Common myeloid progenitor, CD34-positive (primary cell): ENCODE results near the gene PCDH17.

Experiments used
- CTCF ChIA-PET: fragments of 350-600 bp; sonication (Branson Sonifier 250); formaldehyde crosslinking; loops from one replicate; lab custom pipeline; 2021; ENCODE audit warnings: antibody characterized with exemption; lab: Charles Lee
- POLR2A ChIA-PET: fragments of 350-600 bp; sonication (Branson Sonifier 250); formaldehyde crosslinking; loops from one replicate; lab custom pipeline; 2021; ENCODE audit warnings: antibody characterized with exemption; lab: Charles Lee
- DNase-seq, 3 donors: peaks; one replicate each; pipeline versions ENCODE4 v3.0.0 to v3.0.0-alpha.2; 2013
- H3K27ac ChIP-seq, 2 experiments: 1 replicate in 1 of 2; 2 replicates in 1 of 2; pipeline ENCODE4 v1.7.0; 2013; ENCODE audit warnings: inconsistent platforms in 2 of 2, low read length in 2 of 2, mild to moderate bottlenecking in 2 of 2, low read depth in 1 of 2, moderate library complexity in 1 of 2; ENCODE audit not compliant: severe bottlenecking in 2 of 2, insufficient read depth in 1 of 2, poor library complexity in 1 of 2
- H3K27me3 ChIP-seq, 5 experiments: replicated peaks in 2 of 5; 1 replicate in 3 of 5; 2 replicates in 2 of 5; pipeline versions ENCODE4 v1.6.1 to v1.7.0; 2013; ENCODE audit warnings: low read length in 4 of 5, mild to moderate bottlenecking in 2 of 5, moderate library complexity in 2 of 5, inconsistent platforms in 1 of 5; ENCODE audit not compliant: insufficient read depth in 5 of 5, control insufficient read depth in 4 of 5
- H3K36me3 ChIP-seq, 4 experiments: 1 replicate in 2 of 4; 2 replicates in 2 of 4; pipeline versions ENCODE4 v1.6.1 to v1.7.0; 2013; ENCODE audit warnings: low read length in 3 of 4, control low read depth in 1 of 4, mild to moderate bottlenecking in 1 of 4; ENCODE audit not compliant: control insufficient read depth in 4 of 4, insufficient read depth in 4 of 4
- H3K4me1 ChIP-seq, 4 experiments: 1 replicate in 3 of 4; 2 replicates in 1 of 4; pipeline versions ENCODE4 v1.6.1 to v1.7.1; 2013; ENCODE audit warnings: low read length in 3 of 4, mild to moderate bottlenecking in 3 of 4, control low read depth in 1 of 4, inconsistent platforms in 1 of 4, moderate library complexity in 1 of 4; ENCODE audit not compliant: control insufficient read depth in 4 of 4, insufficient read depth in 4 of 4; ENCODE audit errors: control extremely low read depth in 1 of 4
- H3K4me3 ChIP-seq, 7 experiments: 1 replicate in 4 of 7; 2 replicates in 3 of 7; pipeline versions ENCODE4 v1.5.1 to v1.7.0; 2013; ENCODE audit warnings: mild to moderate bottlenecking in 7 of 7, low read length in 6 of 7, moderate library complexity in 6 of 7, inconsistent platforms in 2 of 7, low read depth in 2 of 7, control low read depth in 1 of 7; ENCODE audit not compliant: insufficient read depth in 4 of 7, control insufficient read depth in 1 of 7; ENCODE audit errors: extremely low read depth in 1 of 7
- H3K9me3 ChIP-seq, 5 experiments: 1 replicate in 4 of 5; 2 replicates in 1 of 5; pipeline versions ENCODE4 v1.6.1 to v1.7.1; 2013; ENCODE audit warnings: low read length in 4 of 5, mild to moderate bottlenecking in 2 of 5, inconsistent platforms in 1 of 5, low read depth in 1 of 5, moderate library complexity in 1 of 5; ENCODE audit not compliant: control insufficient read depth in 4 of 5, insufficient read depth in 2 of 5; ENCODE audit errors: control extremely low read depth in 1 of 5
- WGBS: methylation state at CpG from one replicate; pipeline ENCODE4 v1.1.5; 2013; ENCODE audit not compliant: insufficient coverage; 5-methylcytosine and 5-hydroxymethylcytosine counted together

PCDH17 gene

GRCh38 chr13:57611969-57612368 lies 19.6 kb upstream of the PCDH17 start:
- WGBS = 100% methylated on average over 4 of the region's 5 CpGs
- CTCF ChIA-PET = interaction anchor here (0.9 to 1.1 kb wide), 2 partner anchors 21 to 23 kb away, joined by 3 read pairs; no protein-coding TSS in a partner anchor
- H3K27me3 ChIP-seq = no peaks in the 10 kb centered on the region

GRCh38 chr13:57612568-57612967 lies 19.0 kb upstream of the PCDH17 start:
- POLR2A ChIA-PET = no interaction called here
- no peak for DNase-seq
- Histone ChIP-seq H3K9me3 (no peaks in the 10 kb centered on the region), H3K27me3 (no peaks in the 10 kb centered on the region), H3K27ac (no peak overlapping the region), H3K36me3 (no peaks in the 10 kb centered on the region), H3K4me1 (no peaks in the 10 kb centered on the region), H3K4me3 (no peak overlapping the region)
- CTCF ChIA-PET = interaction anchor here (0.6 kb wide), 1 partner anchor 57 kb away, joined by 3 read pairs; no protein-coding TSS in a partner anchor
- no CpG with 5 or more reads among the region's 1 CpG for WGBS

More at GRCh38 chr13:57611969-57612368, 19.6 kb upstream of the PCDH17 start:
- no peak overlapping the region for H3K4me3 ChIP-seq
- DNase-seq = no peak
- H3K9me3 ChIP-seq = no peaks in the 10 kb centered on the region
- no peaks in the 10 kb centered on the region for H3K36me3 ChIP-seq
- H3K4me1 ChIP-seq = no peaks in the 10 kb centered on the region
- H3K27ac ChIP-seq = no peak overlapping the region
- POLR2A ChIA-PET = no interaction called here

GRCh38 chr13:57624565-57625435 lies 6.7 kb upstream of the PCDH17 start:
- no peak overlapping the region for H3K27ac ChIP-seq
- H3K36me3 ChIP-seq = no peaks in the 10 kb centered on the region
- H3K9me3 ChIP-seq = peaks cover 0 to 1% (median 0%) of the 10 kb centered on the region in 5 experiments
- CTCF ChIA-PET = interaction anchor here (0.5 to 1.8 kb wide), 18 partner anchors 9 to 1695 kb away, joined by 3 to 13 read pairs (median 4); no protein-coding TSS in a partner anchor
- peak; percentile 56 to 64 (median 58) for DNase-seq
- H3K4me3 ChIP-seq = no peak overlapping the region
- WGBS = 4% methylated on average over 2 of the region's 5 CpGs
- POLR2A ChIA-PET = no interaction called here
- peaks cover 3 to 8% (median 7%) of the 10 kb centered on the region in 4 experiments for H3K4me1 ChIP-seq
- peaks cover 9 to 38% (median 28%) of the 10 kb centered on the region in 5 experiments for H3K27me3 ChIP-seq

GRCh38 chr13:57627663-57628062 lies 3.9 kb upstream of the PCDH17 start:
- peaks cover 0 to 1% (median 0%) of the 10 kb centered on the region in 5 experiments for H3K9me3 ChIP-seq
- DNase-seq = peak in 2 of 3 donors; percentile 66 to 67
- no peak overlapping the region for H3K27ac ChIP-seq
- no peaks in the 10 kb centered on the region for H3K36me3 ChIP-seq
- CTCF ChIA-PET = interaction anchor here (0.9 to 2.0 kb wide), 6 partner anchors 13 to 1691 kb away, joined by 3 to 10 read pairs (median 4); no protein-coding TSS in a partner anchor
- H3K4me3 ChIP-seq = no peak overlapping the region
- no CpG with 5 or more reads among the region's 3 CpGs for WGBS
- H3K4me1 ChIP-seq = peaks cover 3 to 36% (median 27%) of the 10 kb centered on the region in 4 experiments
- POLR2A ChIA-PET = no interaction called here
- peaks cover 30 to 66% (median 39%) of the 10 kb centered on the region in 5 experiments for H3K27me3 ChIP-seq

- under 1% methylated on average over 23 of the region's 29 CpGs for WGBS
- ChIA-PET POLR2A (interaction anchor here (0.7 kb wide), 1 partner anchor 13 kb away, joined by 3 read pairs; no protein-coding TSS in a partner anchor), CTCF (interaction anchor here (1.3 kb wide), 1 partner anchor 11 kb away, joined by 4 read pairs; no protein-coding TSS in a partner anchor)
- Histone ChIP-seq H3K27ac (no peak overlapping the region), H3K36me3 (no peaks in the 10 kb centered on the region), H3K4me3 (peak overlapping the region in 5 of 7 experiments; percentile 35 to 79 (median 58)), H3K4me1 (peaks cover 3 to 51% (median 34%) of the 10 kb centered on the region in 4 experiments), H3K9me3 (peaks cover 0 to 9% (median 1%) of the 10 kb centered on the region in 5 experiments), H3K27me3 (peaks cover 26 to 77% (median 52%) of the 10 kb centered on the region in 5 experiments)
- DNase-seq = peak in 2 of 3 donors; percentile 54 to 62
Observed at GRCh38 chr13:57629391-57629804, 2.1 kb upstream of the PCDH17 start.

GRCh38 chr13:57629821-57630235 lies 1.7 kb upstream of the PCDH17 start:
- no peak overlapping the region for H3K27ac ChIP-seq
- CTCF ChIA-PET = interaction anchor here (1.3 kb wide), 1 partner anchor 12 kb away, joined by 4 read pairs; no protein-coding TSS in a partner anchor
- peak overlapping the region in 5 of 7 experiments; percentile 35 to 79 (median 58) for H3K4me3 ChIP-seq
- WGBS = 2% methylated on average over 25 of the region's 34 CpGs
- H3K27me3 ChIP-seq = peaks cover 24 to 81% (median 55%) of the 10 kb centered on the region in 5 experiments
- POLR2A ChIA-PET = interaction anchor here (0.7 kb wide), 1 partner anchor 12 kb away, joined by 3 read pairs; no protein-coding TSS in a partner anchor
- peaks cover 3 to 54% (median 35%) of the 10 kb centered on the region in 4 experiments for H3K4me1 ChIP-seq
- H3K36me3 ChIP-seq = no peaks in the 10 kb centered on the region
- H3K9me3 ChIP-seq = peaks cover 0 to 9% (median 1%) of the 10 kb centered on the region in 5 experiments
- peak; percentile 70 to 78 (median 73) for DNase-seq
